LNCaP clone FGC (cell line): ENCODE measurements around the gene DCP1B.

Experiments used
- DNase-seq: peaks from one replicate; pipeline ENCODE4 v3.0.0-alpha.2; 2011; ENCODE audit warnings: low read depth
- H3K4me3 ChIP-seq: 2 replicates; pipeline ENCODE4 v1.5.1; 2011; ENCODE audit warnings: mild to moderate bottlenecking, low read depth, low read length, control low read depth
- TF ChIP-seq, protein P1 (sequence below): IDR thresholded peaks from 2 replicates; pipeline ENCODE4 v1.5.1; 2012; ENCODE audit warnings: mild to moderate bottlenecking; ENCODE audit not compliant: control insufficient read depth, insufficient read depth; ENCODE audit errors: extremely low read depth

Gene DCP1B

DNA sequence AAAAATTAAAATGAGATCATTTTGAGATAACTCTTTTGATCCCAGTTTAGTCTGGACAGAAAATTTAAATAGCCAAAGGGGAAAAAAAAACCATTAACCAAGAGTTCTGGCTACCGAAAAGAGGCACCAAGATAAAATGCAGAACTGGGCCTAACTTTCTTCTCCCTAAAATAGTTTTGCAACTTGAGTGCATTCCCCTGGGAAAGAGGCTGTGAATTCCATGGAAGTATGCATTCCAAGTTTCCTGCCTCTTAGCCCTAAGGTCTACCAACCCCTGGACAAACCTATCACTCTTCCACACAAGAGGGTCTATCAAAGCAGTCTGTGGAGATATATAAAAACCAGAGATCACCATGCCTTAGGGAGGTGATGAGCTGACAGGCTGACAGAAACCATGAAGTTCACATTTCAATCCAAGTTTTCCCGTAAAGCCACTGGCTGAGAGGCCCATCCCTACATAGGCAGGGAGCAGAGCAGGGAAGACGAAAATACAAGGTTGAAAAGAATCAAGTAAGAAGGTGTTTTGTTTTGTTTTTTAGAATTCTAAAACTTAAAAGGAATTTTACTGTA is 33.8 kb downstream of the DCP1B start:
- no peak for DNase-seq

DNA sequence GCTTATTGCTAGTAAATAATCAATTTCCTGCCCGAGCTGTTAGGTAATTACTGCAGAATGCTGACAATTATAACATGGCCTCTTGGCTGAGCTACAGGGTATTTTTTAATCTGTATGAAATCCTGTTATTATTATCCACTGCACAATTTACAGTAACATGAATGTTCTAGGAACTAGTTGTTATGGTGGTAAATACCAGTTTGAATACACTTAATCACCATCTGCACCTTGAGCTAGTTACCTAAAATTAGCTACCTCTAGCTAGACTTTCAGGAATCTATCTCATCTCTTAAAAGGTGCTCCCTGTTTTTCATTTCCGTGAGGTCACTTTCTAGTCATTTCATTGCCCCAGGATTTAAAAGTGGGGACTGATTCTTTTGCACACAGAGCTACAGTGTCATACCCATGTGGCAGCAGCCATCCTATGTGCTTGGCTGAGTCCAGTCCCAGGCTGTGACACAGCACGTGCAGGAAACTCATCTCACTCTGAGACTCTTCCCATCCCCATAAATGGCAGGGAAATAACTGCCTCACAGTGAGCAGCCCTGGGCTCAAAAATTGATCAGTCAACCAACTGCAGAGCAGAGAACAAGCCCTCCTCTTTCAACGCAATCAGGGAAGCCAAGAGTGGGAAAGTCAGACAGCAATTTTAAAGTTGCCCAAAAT is 37.6 kb downstream of the DCP1B start:
- TF ChIP-seq, protein P1, sequence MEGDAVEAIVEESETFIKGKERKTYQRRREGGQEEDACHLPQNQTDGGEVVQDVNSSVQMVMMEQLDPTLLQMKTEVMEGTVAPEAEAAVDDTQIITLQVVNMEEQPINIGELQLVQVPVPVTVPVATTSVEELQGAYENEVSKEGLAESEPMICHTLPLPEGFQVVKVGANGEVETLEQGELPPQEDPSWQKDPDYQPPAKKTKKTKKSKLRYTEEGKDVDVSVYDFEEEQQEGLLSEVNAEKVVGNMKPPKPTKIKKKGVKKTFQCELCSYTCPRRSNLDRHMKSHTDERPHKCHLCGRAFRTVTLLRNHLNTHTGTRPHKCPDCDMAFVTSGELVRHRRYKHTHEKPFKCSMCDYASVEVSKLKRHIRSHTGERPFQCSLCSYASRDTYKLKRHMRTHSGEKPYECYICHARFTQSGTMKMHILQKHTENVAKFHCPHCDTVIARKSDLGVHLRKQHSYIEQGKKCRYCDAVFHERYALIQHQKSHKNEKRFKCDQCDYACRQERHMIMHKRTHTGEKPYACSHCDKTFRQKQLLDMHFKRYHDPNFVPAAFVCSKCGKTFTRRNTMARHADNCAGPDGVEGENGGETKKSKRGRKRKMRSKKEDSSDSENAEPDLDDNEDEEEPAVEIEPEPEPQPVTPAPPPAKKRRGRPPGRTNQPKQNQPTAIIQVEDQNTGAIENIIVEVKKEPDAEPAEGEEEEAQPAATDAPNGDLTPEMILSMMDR: no peak

More for the DNA sequence above, 33.8 kb downstream of the DCP1B start:
- TF ChIP-seq, protein P1: no peak
- no peak overlapping the region for H3K4me3 ChIP-seq

DNA sequence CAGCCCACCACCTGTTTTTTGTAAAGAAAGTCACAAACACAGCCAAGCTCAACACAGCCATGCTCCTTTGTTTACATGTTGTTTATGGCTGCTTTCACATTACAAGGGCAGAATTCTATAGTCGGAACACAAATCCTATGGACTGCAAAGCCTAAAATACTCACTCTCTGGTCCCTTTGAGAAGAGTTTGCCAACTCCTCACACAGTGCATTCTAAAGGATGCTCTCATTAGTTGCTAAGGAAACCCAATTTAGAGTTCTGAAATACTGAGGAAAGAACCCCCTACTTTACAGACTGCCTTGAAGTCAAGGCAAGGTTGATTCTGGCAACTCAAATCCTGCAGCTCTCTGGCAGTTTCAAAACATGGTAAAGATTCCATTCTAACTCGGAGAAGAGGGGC is 38.3 kb downstream of the DCP1B start:
- DNase-seq: no peak
- TF ChIP-seq, protein P1: no peak
- no peak overlapping the region for H3K4me3 ChIP-seq

More for the DNA sequence above, 37.6 kb downstream of the DCP1B start:
- H3K4me3 ChIP-seq: no peak overlapping the region
- no peak for DNase-seq

DNA sequence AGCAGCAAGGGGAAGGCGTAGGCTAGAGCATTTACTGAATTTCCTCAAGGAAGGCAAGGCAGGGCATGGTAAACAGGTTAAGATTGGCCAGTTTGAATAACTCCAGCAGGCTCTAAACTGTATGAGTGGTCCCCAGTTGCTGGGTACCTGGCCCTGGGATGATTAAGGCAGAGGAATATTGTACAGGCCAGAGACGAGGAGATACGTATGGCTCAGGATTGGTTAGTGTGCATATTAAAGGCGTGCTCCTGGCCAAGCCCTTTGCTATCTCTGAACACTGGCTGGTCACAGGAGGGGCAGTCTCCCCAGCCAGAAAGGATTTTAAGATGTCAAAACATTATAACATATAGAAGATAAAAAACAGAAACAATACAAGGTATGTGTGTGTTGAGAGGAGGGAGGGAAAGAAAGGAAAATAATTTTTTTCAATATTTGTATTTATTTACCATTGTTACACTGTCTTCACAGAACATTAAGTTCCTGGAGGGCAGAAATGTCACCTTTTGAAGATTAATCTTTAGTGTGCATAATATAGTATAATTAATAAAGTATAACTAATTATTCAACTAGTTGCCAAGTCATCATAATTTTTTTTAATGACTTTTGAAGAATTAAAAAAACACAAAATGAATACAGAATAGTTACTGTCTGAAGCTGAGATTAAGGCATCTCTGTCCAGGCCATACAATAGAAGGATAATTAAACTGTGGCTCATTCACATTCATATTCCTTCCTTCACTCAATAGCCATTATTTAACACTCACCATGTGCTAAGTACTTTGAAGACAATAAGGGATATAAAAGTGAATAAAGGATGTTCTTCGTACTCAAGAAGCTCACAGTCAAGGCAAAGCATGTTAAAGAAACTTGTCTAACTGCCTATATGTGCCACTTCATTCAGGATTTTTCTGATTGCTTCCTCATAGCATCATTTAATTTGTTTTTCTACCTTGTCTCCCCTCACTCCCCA is 41.9 kb downstream of the DCP1B start:
- no peak overlapping the region for H3K4me3 ChIP-seq
- no peak for DNase-seq
- TF ChIP-seq, protein P1: no peak

DNA sequence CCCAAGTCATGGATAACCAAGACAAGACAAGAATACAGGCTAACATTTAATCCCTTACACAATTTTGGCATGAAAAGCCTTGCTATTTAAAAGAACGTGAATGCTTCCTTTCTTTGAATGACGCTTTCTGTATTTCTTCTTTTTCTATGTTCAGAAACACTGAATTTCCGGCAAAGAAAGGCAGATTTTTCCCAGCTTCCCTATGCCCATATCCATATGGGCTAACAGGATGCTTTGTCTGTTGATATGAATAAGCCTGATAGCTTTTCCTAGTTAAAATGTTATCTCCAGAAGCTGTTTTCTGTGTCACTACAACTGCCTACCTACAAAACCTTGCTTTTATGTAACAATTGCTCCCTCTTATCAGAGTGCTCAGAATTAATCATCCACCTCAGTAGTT is 47.5 kb downstream of the DCP1B start:
- no peak for DNase-seq
- H3K4me3 ChIP-seq: no peak overlapping the region
- TF ChIP-seq, protein P1: no peak

DNA sequence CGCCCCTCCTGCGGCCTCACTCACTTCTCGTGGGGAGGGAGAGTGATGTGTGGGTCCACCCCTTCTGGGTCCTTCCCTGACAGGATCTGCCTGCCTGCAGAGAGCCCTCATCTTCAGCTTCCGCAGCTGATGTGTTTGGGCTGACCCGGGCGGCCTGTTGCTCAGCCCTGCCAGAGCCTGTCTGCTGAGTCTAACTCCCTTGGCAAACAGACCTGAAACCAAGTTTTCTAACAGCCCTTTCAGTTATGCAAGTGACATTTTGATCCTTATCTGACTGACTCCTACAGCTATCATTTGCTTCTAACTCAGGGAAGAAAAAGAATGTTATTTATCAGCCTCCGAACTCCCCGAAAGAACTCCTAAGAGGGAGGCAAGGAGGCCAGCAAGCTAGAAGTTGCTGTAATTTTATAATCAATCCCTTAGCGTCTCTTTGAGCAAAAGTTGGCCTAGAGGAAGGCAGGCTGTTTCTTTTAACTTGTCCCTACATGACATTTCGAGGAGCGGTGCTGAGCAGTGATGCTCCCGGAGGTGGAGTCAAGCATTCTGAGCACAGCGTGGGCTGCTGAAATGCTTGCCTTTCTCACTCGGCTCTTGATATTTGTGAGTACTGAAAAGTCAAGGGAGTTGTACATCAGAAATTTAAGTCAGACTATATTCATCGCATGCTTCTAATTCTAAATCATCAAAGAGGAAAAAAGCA is 54.3 kb downstream of the DCP1B start:
- no peak overlapping the region for H3K4me3 ChIP-seq
- no peak for DNase-seq
- TF ChIP-seq, protein P1: no peak
